H1 (cell line): ENCODE measurements around the gene PHRF1. TPM values are rescaled to one million over a fixed set of nuclear protein-coding genes. Genes with fewer than 3 reads are reported as not detected.

Experiments used
- CHD1 ChIP-seq: IDR thresholded peaks from 2 replicates; pipeline ENCODE4 v1.6.1; 2012; ENCODE audit warnings: low read depth, low read length, improper control_type of control experiment
- KDM4A ChIP-seq: IDR thresholded peaks from one replicate; pipeline ENCODE4 v1.7.1; 2012; ENCODE audit warnings: low read depth, mild to moderate bottlenecking, moderate library complexity, low read length, inconsistent platforms; ENCODE audit not compliant: severe bottlenecking
- POLR2AphosphoS5 ChIP-seq: IDR thresholded peaks from 2 replicates; pipeline ENCODE4 v1.6.1; 2011; ENCODE audit warnings: low read depth, low read length
- polyA plus RNA-seq, 7 experiments: library from polyadenylated mRNA; depleted of rRNA in 3 of 7; stranded (reverse) in 5 of 7; unstranded in 2 of 7; fragments of >200 nt in 5 of 7; fragments of 200-250 nt in 2 of 7; gene quantifications; 1 replicate in 5 of 7; 2 replicates in 1 of 7; 4 replicates in 1 of 7; pipeline versions ENCODE4 v1.2.1 to v1.2.3, GENCODE V29; 2011 to 2013; ENCODE audit warnings: missing spikeins in 2 of 7, mixed read lengths in 2 of 7
- total RNA-seq: library from RNA; stranded (reverse); fragmentation: NEBNext Ultra II Directional; extraction: Animal tissue kit (Norgen Biotek cat#: 25700); gene quantifications from 2 replicates; pipeline ENCODE4 v1.2.1, GENCODE V29; 2021

The PHRF1 gene
- total and polyA plus RNA-seq, 2 of the 8 experiments (the other 6 are each of a cell fraction or from before 2014, with no cell fraction given): 13.4 to 37.3 TPM

DNA sequence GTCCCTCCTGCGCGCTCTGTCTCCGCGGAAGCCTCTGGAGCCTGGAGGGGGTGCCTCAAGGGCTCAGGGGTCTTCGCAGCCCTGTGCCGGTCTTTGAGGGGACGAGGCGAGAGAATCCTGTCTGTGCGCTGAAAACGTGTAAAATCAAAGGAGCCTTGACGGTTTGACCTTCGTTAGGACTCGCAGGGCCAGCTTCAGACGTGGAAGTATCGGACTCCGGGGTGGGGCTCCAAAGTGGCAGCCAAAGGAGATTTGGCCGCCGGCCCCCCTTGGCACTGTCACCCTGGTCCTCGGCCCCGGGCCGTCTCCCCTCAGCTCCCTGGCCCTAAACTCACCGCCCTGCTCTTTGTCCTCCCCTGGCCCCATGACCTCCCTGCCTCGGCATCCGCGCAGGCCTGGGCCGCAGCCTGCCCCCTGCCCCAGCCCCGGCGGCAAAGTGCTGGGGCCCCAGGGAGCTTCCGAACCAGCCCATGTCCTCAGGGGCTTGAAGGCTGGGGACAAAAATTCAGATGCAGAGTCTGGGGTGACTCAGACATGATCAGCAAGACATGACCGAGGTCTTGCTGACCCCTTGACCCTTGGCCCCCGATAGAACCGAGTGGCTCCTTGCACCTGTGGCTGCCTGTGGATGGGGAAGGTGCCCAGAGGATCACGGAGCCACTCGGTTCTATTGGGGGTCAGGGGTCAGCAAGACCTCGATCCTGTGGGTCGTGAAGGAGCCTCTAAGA lies 6.9 kb upstream of the PHRF1 start (continued):
- no peak for TF ChIP-seq POLR2AphosphoS5
- no peak for TF ChIP-seq CHD1
- TF ChIP-seq KDM4A: no peak
